KMS-11 (cell line): Measurements from ENCODE around the gene TREM1.

Source experiments
- H2AFZ ChIP-seq: fragments of 200-600 bp; sonication (generic); 2 replicates; pipeline ENCODE4 v1.6.1; 2016; ENCODE audit warnings: antibody characterized with exemption, mixed run types, low read depth
- H3K27ac ChIP-seq: fragments of 200-600 bp; sonication (generic); 2 replicates; pipeline ENCODE4 v1.6.1; 2016; ENCODE audit warnings: mild to moderate bottlenecking, mixed run types
- H3K27me3 ChIP-seq: fragments of 200-600 bp; sonication (generic); 2 replicates; pipeline ENCODE4 v1.6.1; 2017; ENCODE audit warnings: mild to moderate bottlenecking, low read depth, mixed run types, moderate library complexity; ENCODE audit not compliant: insufficient read depth
- H3K36me3 ChIP-seq: fragments of 200-600 bp; sonication (generic); 2 replicates; pipeline ENCODE4 v1.6.1; 2017; ENCODE audit warnings: mild to moderate bottlenecking, mixed run types; ENCODE audit not compliant: insufficient read depth
- H3K4me1 ChIP-seq: fragments of 200-600 bp; sonication (generic); 2 replicates; pipeline ENCODE4 v1.6.1; 2016; ENCODE audit warnings: mild to moderate bottlenecking, low read depth, mixed run types; ENCODE audit not compliant: poor library complexity, severe bottlenecking
- H3K4me2 ChIP-seq: fragments of 200-600 bp; sonication (generic); 2 replicates; pipeline ENCODE4 v1.7.0; 2016; ENCODE audit warnings: mild to moderate bottlenecking, mixed run types
- H3K4me3 ChIP-seq: fragments of 200-600 bp; sonication (generic); IDR thresholded peaks from 2 replicates; pipeline ENCODE4 v1.6.1; 2017; ENCODE audit warnings: low read depth, low read length, mixed read lengths; ENCODE audit not compliant: insufficient read depth
- H3K79me2 ChIP-seq: fragments of 200-600 bp; sonication (generic); 2 replicates; pipeline ENCODE4 v1.6.1; 2016; ENCODE audit warnings: low read depth, mixed run types; ENCODE audit not compliant: insufficient read depth
- H3K9ac ChIP-seq: fragments of 200-600 bp; sonication (generic); 2 replicates; pipeline ENCODE4 v1.6.1; 2016; ENCODE audit warnings: mild to moderate bottlenecking, mixed run types
- H4K20me1 ChIP-seq: fragments of 200-600 bp; sonication (generic); 2 replicates; pipeline ENCODE4 v1.6.1; 2016; ENCODE audit warnings: mild to moderate bottlenecking, mixed run types; ENCODE audit not compliant: insufficient read depth
- CTCF ChIP-seq: fragments of 200-600 bp; sonication (generic); conservative IDR thresholded peaks from 2 replicates; pipeline ENCODE4 v1.6.1; 2017; ENCODE audit warnings: low read depth, mild to moderate bottlenecking, antibody characterized with exemption, low read length, moderate library complexity, mixed read lengths

The TREM1 gene

GRCh38 chr6:41266541-41266940 is 19.9 kb downstream of the TREM1 start:
- Histone ChIP-seq H3K4me2 (no peak overlapping the region), H4K20me1 (no peaks in the 10 kb centered on the region), H3K27me3 (no peaks in the 10 kb centered on the region), H3K27ac (no peak overlapping the region), H3K9ac (no peak overlapping the region), H3K4me3 (no peak overlapping the region), H3K4me1 (no peaks in the 10 kb centered on the region), H3K79me2 (no peaks in the 10 kb centered on the region), H3K36me3 (no peaks in the 10 kb centered on the region), H2AFZ (no peak overlapping the region)
- no peak for TF ChIP-seq CTCF

- Histone ChIP-seq H2AFZ (no peak overlapping the region), H3K36me3 (no peaks in the 10 kb centered on the region), H3K27ac (no peak overlapping the region), H3K27me3 (no peaks in the 10 kb centered on the region), H3K4me2 (no peak overlapping the region), H3K4me3 (no peak overlapping the region), H3K9ac (no peak overlapping the region), H3K4me1 (peaks cover 16% of the 10 kb centered on the region), H3K79me2 (no peaks in the 10 kb centered on the region), H4K20me1 (no peaks in the 10 kb centered on the region)
- no peak for TF ChIP-seq CTCF
These were observed 23.2 kb downstream of the TREM1 start for GRCh38 chr6:41263267-41263666.

DNA sequence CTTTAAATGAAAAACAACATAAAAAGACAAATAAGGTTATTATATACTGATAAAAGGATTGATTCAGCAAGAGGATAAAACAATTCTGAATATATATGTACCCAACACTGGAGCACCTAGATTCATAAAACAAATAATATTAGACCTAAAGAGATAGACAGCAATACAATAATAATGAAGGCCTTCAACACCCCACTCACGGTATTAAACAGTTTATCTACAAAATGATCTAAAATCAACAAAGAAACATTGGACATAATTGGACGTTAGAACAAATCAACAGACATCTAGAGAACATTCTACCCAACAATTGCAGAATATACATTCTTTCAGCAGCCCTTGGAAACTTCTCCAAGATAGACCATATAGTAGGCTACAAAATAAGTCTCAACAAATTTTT is 24.1 kb downstream of the TREM1 start:
- no peak overlapping the region for H3K27ac ChIP-seq
- no peaks in the 10 kb centered on the region for H3K79me2 ChIP-seq
- H3K27me3 ChIP-seq: no peaks in the 10 kb centered on the region
- TF ChIP-seq CTCF: no peak
- H4K20me1 ChIP-seq: no peaks in the 10 kb centered on the region
- no peaks in the 10 kb centered on the region for H3K36me3 ChIP-seq
- no peak overlapping the region for H2AFZ ChIP-seq
- no peak overlapping the region for H3K9ac ChIP-seq
- H3K4me3 ChIP-seq: no peak overlapping the region
- peaks cover 24% of the 10 kb centered on the region for H3K4me1 ChIP-seq
- H3K4me2 ChIP-seq: no peak overlapping the region

DNA sequence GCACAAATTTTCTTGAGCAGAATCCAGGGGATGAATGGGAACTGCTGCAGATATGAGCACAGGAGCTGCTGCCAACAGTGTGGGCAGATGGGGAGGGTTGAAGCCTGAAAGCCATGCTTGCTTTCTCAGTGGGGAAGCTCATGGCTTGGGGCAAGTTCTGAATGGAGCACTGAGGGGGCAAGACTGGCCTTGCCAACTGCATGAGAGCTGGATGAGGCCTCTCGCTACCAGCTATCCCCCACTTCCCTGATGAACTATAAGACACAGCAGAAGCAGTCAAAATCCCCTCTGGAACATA is 28.3 kb downstream of the TREM1 start:
- Histone ChIP-seq H3K9ac (peak overlapping the region; percentile 23; the same call in 1 of the 2 replicates), H3K4me1 (peaks cover 64% of the 10 kb centered on the region), H3K4me2 (peak overlapping the region; percentile 87), H3K27me3 (no peaks in the 10 kb centered on the region), H3K36me3 (no peaks in the 10 kb centered on the region), H3K79me2 (no peaks in the 10 kb centered on the region), H3K4me3 (no peak overlapping the region), H3K27ac (peak overlapping the region; percentile 92), H4K20me1 (no peaks in the 10 kb centered on the region), H2AFZ (peak overlapping the region; percentile 48; the same call in 1 of the 2 replicates)
- no peak for TF ChIP-seq CTCF
